ENCODE data around the gene C1orf35. TPM values are rescaled to one million over a fixed set of nuclear protein-coding genes. Genes with fewer than 3 reads are reported as not detected.

Gene C1orf35
- total RNA-seq, 1 donor from 2014 or later = 20.2 TPM

DNA sequence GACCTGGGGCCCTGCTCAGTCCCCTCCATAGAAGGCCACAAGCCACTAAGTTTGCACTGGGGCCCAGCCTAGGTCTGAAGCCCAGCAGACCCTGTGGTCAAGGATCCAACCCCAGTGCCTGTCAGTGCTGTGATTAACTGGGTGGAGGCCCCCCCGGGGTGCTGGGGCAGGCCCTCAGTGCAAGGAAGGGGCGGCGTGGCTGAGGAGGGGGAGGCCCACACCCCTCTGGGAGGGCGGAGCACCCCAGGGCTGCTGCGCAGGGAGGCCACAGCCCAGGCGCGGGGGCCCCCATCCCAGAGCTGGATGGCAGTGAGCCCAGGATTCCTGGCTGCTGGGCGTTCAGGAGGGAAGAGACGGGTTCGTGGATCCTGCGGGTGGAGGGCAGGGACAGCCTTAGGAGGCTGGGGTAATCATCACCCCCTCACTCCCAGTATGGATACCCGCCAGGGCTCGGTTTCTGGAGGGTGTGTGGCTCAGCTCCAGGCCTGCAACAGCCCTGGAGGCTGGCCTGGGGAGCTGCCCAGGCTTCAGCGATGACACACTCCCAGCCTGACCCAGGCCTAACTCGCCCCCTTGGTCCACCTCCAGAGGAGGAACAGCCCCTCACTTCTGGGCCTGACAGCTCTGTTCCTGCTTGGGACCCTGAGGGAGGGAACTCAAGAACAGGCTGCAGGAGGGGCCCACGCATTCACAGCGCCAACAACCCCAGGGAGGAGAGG is 47.5 kb upstream of the C1orf35 start:
- TF ChIP-seq, protein P1, sequence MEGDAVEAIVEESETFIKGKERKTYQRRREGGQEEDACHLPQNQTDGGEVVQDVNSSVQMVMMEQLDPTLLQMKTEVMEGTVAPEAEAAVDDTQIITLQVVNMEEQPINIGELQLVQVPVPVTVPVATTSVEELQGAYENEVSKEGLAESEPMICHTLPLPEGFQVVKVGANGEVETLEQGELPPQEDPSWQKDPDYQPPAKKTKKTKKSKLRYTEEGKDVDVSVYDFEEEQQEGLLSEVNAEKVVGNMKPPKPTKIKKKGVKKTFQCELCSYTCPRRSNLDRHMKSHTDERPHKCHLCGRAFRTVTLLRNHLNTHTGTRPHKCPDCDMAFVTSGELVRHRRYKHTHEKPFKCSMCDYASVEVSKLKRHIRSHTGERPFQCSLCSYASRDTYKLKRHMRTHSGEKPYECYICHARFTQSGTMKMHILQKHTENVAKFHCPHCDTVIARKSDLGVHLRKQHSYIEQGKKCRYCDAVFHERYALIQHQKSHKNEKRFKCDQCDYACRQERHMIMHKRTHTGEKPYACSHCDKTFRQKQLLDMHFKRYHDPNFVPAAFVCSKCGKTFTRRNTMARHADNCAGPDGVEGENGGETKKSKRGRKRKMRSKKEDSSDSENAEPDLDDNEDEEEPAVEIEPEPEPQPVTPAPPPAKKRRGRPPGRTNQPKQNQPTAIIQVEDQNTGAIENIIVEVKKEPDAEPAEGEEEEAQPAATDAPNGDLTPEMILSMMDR (IDR thresholded peaks at IDR 0.05; ENCODE audit: unreplicated experiment) = no peak

DNA sequence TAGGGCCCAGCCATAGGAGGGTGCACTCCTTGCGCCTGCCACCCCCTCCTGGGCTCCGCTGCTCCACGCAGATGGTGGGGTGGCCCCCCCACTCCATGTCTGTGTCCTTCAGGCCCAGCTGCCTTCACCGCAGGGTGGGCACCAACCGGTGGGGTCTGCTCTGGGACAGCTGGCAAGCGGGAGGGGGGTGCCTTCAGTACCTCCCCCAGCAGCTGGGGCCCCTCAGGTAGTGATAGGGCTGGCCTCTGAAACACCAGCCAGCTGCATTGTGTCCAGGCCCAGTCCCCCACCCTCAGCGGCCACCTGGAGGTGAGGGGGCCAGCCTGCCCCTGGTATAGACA is 47.0 kb upstream of the C1orf35 start:
- Mint-ChIP-seq H3K27ac (no peak overlapping the region), H3K27me3 (no peaks in the 10 kb centered on the region)
- no peak for DNase-seq (ENCODE audit: low spot score, unreplicated experiment)

More for the DNA sequence above, 47.5 kb upstream of the C1orf35 start:
- Mint-ChIP-seq H3K27me3 (no peaks in the 10 kb centered on the region), H3K27ac (no peak overlapping the region), H3K9me3 (ENCODE audit: low read depth) (no peaks in the 10 kb centered on the region), H3K36me3 (ENCODE audit: insufficient read depth) (no peaks in the 10 kb centered on the region), H3K4me1 (ENCODE audit: low read depth) (no peaks in the 10 kb centered on the region), H3K4me3 (ENCODE audit: low read depth) (no peak overlapping the region)
- no peak for DNase-seq (ENCODE audit: low spot score, unreplicated experiment)

DNA sequence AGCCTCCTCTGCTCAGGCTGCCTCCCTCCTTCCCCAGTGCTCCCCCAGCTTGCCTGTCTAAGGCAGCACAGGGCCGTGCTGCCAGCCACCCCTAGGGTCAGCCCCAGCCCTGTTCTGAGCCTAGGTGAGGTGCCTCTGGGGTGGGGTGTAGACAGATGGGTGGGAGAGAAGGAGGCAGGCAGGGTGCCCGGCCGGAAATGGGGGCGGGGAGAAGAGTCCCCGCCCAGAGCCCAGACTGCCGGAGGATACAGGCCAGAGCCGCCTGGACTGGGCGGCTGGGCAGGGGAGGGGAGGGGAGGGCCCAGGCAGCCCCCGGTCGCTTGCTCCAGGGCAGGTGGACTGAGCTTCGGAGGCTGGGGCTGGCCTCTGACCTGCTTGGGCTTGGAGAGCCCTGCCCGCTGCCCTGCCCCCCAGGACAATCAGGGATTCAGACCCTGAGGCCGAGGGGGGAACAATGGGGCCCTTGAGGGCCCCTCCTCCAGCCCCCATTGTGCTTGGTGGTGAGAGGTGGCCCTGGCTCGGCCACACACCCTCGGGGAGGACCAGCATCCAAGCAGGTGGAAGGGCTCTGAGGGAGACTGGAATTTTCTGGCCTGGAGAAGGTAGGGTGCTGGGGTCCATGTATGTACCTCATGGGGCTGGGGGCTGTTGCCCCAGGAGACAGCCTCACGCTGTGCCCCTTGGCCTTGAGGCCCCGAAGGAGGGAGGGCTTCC is 46.4 kb upstream of the C1orf35 start, which contains the start of gene GJC2:
Gene GJC2 (plus strand): TSS at position 525 of the 714 bp plus-strand sequence. CDS start 7,829 bp downstream, outside the sequence.
- Mint-ChIP-seq H3K36me3 (ENCODE audit: insufficient read depth) (no peaks in the 10 kb centered on the region), H3K4me3 (ENCODE audit: low read depth) (no peak within 1 kb of the TSS), H3K27ac (no peak within 1 kb of the TSS), H3K9me3 (ENCODE audit: low read depth) (no peaks in the 10 kb centered on the region), H3K27me3 (no peaks in the 10 kb centered on the region), H3K4me1 (ENCODE audit: low read depth) (no peaks in the 10 kb centered on the region)
- no peak for DNase-seq (ENCODE audit: low spot score, unreplicated experiment)
- TF ChIP-seq, protein P1 (IDR thresholded peaks at IDR 0.05; ENCODE audit: unreplicated experiment) = no peak

More for the DNA sequence above, 47.0 kb upstream of the C1orf35 start:
- no peaks in the 10 kb centered on the region for H3K36me3 Mint-ChIP-seq (ENCODE audit: insufficient read depth)
- H3K9me3 Mint-ChIP-seq (ENCODE audit: low read depth) = no peaks in the 10 kb centered on the region
- no peak overlapping the region for H3K4me3 Mint-ChIP-seq (ENCODE audit: low read depth)
- H3K4me1 Mint-ChIP-seq (ENCODE audit: low read depth) = no peaks in the 10 kb centered on the region
- TF ChIP-seq, protein P1 (IDR thresholded peaks at IDR 0.05; ENCODE audit: unreplicated experiment) = no peak

DNA sequence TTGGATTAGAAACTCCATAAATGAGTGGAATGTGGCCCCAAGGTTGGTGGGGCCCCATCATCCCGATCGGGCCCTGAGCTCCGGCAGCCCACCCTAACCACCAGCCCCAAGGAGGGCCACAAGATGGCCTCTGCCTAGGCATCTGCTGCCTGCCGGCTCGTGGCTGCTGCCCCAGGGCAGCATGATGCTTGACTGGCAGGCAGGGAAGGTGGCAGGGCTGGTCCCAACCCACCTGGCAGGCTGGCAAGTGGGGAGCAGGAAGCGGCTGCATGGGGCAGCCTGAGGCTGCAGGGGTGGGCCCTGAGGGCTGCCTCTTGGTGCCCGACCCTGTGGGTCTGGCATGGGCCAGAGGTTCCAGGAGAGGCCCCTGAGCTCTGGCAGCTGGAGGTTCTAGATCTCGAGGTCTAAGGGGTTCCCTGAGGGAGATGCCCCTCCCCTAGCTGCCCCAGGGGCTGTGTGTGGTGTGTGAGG is 45.8 kb upstream of the C1orf35 start:
- Mint-ChIP-seq H3K9me3 (ENCODE audit: low read depth) (no peaks in the 10 kb centered on the region), H3K36me3 (ENCODE audit: insufficient read depth) (no peaks in the 10 kb centered on the region), H3K27ac (no peak overlapping the region), H3K4me1 (ENCODE audit: low read depth) (no peaks in the 10 kb centered on the region), H3K27me3 (no peaks in the 10 kb centered on the region), H3K4me3 (ENCODE audit: low read depth) (no peak overlapping the region)
- TF ChIP-seq, protein P1 (IDR thresholded peaks at IDR 0.05; ENCODE audit: unreplicated experiment) = no peak
- no peak for DNase-seq (ENCODE audit: low spot score, unreplicated experiment)

DNA sequence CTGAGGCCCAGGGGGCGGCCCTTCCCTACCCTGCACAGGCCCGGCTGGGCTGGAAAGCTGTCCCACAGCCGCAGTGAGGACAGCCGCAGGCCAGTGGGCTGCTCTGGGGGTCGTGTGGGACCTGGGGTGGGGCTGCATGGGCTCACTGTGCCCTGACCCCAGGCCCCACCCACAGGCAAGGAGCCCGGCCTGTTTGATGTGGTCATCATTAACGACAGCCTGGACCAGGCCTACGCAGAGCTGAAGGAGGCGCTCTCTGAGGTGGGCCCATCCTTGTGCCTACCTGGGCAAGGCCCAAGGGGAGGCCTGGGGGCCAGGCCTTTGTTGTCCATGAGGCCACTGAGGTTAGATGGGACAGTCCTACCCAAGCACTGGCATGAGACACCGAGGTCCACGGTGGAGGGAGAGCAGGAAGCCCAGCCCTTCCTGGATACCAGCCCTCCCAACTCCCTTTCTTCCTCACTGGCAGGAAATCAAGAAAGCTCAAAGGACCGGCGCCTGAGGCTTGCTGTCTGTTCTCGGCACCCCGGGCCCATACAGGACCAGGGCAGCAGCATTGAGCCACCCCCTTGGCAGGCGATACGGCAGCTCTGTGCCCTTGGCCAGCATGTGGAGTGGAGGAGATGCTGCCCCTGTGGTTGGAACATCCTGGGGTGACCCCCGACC is 45.2 kb upstream of the C1orf35 start:
- Mint-ChIP-seq H3K9me3 (ENCODE audit: low read depth) (no peaks in the 10 kb centered on the region), H3K27ac (no peak overlapping the region), H3K27me3 (no peaks in the 10 kb centered on the region), H3K4me1 (ENCODE audit: low read depth) (peaks cover 2% of the 10 kb centered on the region), H3K36me3 (ENCODE audit: insufficient read depth) (no peaks in the 10 kb centered on the region), H3K4me3 (ENCODE audit: low read depth) (no peak overlapping the region)
- DNase-seq (ENCODE audit: low spot score, unreplicated experiment) = no peak
- TF ChIP-seq, protein P1 (IDR thresholded peaks at IDR 0.05; ENCODE audit: unreplicated experiment) = no peak

All from progenitor cell of endocrine pancreas (in vitro differentiated cells).